Thyroid gland (tissue), 4 donors: ENCODE data around the gene FAM3A. TPM values are rescaled to one million over a fixed set of nuclear protein-coding genes. Genes with fewer than 3 reads are reported as not detected.

Source experiments
- DNase-seq, 2 donors: peaks; one replicate each; pipeline ENCODE4 v3.0.0-alpha.2; 2019
- H3K27ac ChIP-seq, 3 donors: fragments of 200-600 bp; sonication (generic); 1 replicate in 2 of 3; 2 replicates in 1 of 3; pipeline ENCODE4 v1.5.1; 2016 to 2019; ENCODE audit warnings: mild to moderate bottlenecking in 1 of 3, moderate library complexity in 1 of 3
- H3K27me3 ChIP-seq: fragments of 200-600 bp; sonication (generic); one replicate; pipeline ENCODE4 v1.5.1; 2019
- H3K36me3 ChIP-seq, 2 donors: fragments of 200-600 bp; sonication (generic); one replicate each; pipeline ENCODE4 v1.5.1; 2016 to 2019
- H3K4me1 ChIP-seq, 2 donors: fragments of 200-600 bp; sonication (generic); one replicate each; pipeline ENCODE4 v1.5.1; 2017 to 2019
- H3K4me3 ChIP-seq, 3 donors: fragments of 200-600 bp; sonication (generic); replicated peaks in 1 of 3; 1 replicate in 2 of 3; 2 replicates in 1 of 3; pipeline ENCODE4 v1.5.1; 2016; ENCODE audit warnings: mild to moderate bottlenecking in 1 of 3
- H3K9me3 ChIP-seq: fragments of 200-600 bp; sonication (generic); one replicate; pipeline ENCODE4 v1.5.1; 2017
- POLR2A ChIP-seq, 2 donors: fragments of 450-650 bp; IDR thresholded peaks; one replicate each; pipeline ENCODE4 v1.6.1; 2017; ENCODE audit warnings: antibody characterized with exemption in 2 of 2, mild to moderate bottlenecking in 2 of 2, moderate library complexity in 1 of 2
- WGBS, 2 donors: methylation state at CpG; one replicate each; pipeline ENCODE4 v1.1.5; 2017; 5-methylcytosine and 5-hydroxymethylcytosine counted together
- intact Hi-C: fragments of 100-400 bp; cut with DNase I; formaldehyde crosslinking; loops from one replicate; pipeline ENCODE4 v1.15.1; 2023
- total RNA-seq, 4 donors: library from RNA; depleted of rRNA; stranded (reverse); fragments of >200 nt; gene quantifications; one replicate each; pipeline ENCODE4 v1.2.3, GENCODE V29; 2016
- TF ChIP-seq, protein P1 (sequence below), 6 experiments: fragments of 200-600 bp in 3 of 6; fragments of 450-650 bp in 3 of 6; sonication (generic) in 3 of 6; IDR thresholded peaks; one replicate each; pipeline ENCODE4 v1.5.1; 2016 to 2019; ENCODE audit warnings: antibody characterized with exemption in 6 of 6, mild to moderate bottlenecking in 2 of 6, inconsistent platforms in 1 of 6, moderate library complexity in 1 of 6

The FAM3A gene
- total RNA-seq, 4 donors from 2014 or later: 56.3 to 67.7 (median 65.3) TPM

DNA sequence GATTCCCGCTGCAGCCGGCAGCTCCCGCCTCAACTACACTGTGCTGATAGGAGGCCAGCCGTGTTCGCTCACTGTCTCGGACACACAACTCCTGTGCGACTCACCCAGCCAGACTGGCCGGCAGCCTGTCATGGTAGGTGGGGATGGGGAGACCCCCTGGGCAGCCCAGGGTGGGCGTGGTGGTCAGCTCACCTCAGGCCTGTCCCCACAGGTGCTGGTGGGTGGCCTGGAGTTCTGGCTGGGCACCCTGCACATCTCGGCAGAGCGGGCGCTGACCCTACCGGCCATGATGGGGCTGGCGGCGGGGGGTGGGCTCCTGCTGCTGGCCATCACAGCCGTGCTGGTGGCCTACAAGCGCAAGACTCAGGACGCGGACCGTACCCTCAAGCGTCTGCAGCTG, 48.5 kb downstream of the FAM3A start:
- Histone ChIP-seq H3K27ac (no peak overlapping the region), H3K4me1 (no peaks in the 10 kb centered on the region), H3K27me3 (no peaks in the 10 kb centered on the region), H3K4me3 (no peak overlapping the region), H3K36me3 (peaks cover 0 to 6% of the 10 kb centered on the region in 2 donors), H3K9me3 (no peaks in the 10 kb centered on the region)
- no peak for DNase-seq
- TF ChIP-seq, protein P1, sequence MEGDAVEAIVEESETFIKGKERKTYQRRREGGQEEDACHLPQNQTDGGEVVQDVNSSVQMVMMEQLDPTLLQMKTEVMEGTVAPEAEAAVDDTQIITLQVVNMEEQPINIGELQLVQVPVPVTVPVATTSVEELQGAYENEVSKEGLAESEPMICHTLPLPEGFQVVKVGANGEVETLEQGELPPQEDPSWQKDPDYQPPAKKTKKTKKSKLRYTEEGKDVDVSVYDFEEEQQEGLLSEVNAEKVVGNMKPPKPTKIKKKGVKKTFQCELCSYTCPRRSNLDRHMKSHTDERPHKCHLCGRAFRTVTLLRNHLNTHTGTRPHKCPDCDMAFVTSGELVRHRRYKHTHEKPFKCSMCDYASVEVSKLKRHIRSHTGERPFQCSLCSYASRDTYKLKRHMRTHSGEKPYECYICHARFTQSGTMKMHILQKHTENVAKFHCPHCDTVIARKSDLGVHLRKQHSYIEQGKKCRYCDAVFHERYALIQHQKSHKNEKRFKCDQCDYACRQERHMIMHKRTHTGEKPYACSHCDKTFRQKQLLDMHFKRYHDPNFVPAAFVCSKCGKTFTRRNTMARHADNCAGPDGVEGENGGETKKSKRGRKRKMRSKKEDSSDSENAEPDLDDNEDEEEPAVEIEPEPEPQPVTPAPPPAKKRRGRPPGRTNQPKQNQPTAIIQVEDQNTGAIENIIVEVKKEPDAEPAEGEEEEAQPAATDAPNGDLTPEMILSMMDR (IDR thresholded peaks at IDR 0.05): no peak
- no peak for TF ChIP-seq POLR2A (IDR thresholded peaks at IDR 0.05)
- WGBS, 2 donors: 80% methylated on average over 1 of the region's 21 CpGs; no CpG with 5 or more reads in 1 of the 2 donors
- intact Hi-C loops: no loop called here

DNA sequence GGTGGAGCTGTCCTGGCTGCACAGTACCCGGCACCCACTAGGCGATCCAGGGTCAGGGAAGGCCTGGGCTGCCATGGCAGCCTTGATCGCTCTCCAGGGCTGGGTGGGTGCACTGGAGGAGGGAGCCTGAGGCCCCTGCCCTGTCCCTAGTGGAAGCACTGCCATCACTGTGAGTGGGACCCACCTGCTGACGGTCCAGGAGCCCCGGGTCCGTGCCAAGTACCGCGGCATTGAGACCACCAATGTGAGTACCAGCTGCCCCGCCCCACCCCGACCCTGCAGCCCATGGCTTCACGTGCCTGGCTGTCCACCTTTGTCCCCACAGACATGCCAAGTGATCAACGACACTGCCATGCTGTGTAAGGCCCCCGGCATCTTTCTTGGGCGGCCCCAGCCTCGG, 49.1 kb downstream of the FAM3A start:
- no peaks in the 10 kb centered on the region for H3K9me3 ChIP-seq
- no peak overlapping the region for H3K4me3 ChIP-seq
- intact Hi-C loops: no loop called here
- TF ChIP-seq, protein P1 (IDR thresholded peaks at IDR 0.05): no peak
- TF ChIP-seq POLR2A (IDR thresholded peaks at IDR 0.05): no peak
- H3K27me3 ChIP-seq: no peaks in the 10 kb centered on the region
- WGBS, 2 donors: 95% methylated on average over 9 of the region's 15 CpGs; no CpG with 5 or more reads in 1 of the 2 donors
- no peaks in the 10 kb centered on the region for H3K4me1 ChIP-seq
- no peak overlapping the region for H3K27ac ChIP-seq
- DNase-seq: no peak
- H3K36me3 ChIP-seq: peaks cover 0 to 6% of the 10 kb centered on the region in 2 donors

DNA sequence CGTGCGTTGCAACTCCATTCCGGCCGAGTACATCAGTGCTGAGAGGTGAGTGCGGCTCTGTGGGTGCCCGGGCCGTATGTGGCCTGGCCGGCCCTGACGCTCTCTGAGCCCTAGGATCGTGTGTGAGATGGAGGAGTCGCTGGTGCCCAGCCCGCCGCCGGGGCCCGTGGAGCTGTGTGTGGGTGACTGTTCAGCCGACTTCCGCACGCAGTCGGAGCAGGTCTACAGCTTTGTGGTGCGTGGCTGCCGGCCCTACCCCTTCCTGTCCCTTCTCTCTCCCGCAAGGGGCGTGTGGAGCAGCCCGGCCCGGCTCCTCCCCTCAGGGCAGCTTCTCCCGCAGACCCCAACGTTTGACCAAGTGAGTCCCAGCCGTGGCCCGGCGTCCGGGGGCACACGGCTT, 50.0 kb downstream of the FAM3A start:
- WGBS, 2 donors: 90 to 100% methylated on average over 2 to 5 of the region's 32 CpGs
- peaks cover 0 to 6% of the 10 kb centered on the region in 2 donors for H3K36me3 ChIP-seq
- no peak for TF ChIP-seq POLR2A (IDR thresholded peaks at IDR 0.05)
- TF ChIP-seq, protein P1 (IDR thresholded peaks at IDR 0.05): no peak
- no peak overlapping the region for H3K4me3 ChIP-seq
- no peak for DNase-seq
- no peaks in the 10 kb centered on the region for H3K27me3 ChIP-seq
- intact Hi-C loops: no loop called here
- H3K9me3 ChIP-seq: no peaks in the 10 kb centered on the region
- no peak overlapping the region for H3K27ac ChIP-seq
- no peaks in the 10 kb centered on the region for H3K4me1 ChIP-seq

DNA sequence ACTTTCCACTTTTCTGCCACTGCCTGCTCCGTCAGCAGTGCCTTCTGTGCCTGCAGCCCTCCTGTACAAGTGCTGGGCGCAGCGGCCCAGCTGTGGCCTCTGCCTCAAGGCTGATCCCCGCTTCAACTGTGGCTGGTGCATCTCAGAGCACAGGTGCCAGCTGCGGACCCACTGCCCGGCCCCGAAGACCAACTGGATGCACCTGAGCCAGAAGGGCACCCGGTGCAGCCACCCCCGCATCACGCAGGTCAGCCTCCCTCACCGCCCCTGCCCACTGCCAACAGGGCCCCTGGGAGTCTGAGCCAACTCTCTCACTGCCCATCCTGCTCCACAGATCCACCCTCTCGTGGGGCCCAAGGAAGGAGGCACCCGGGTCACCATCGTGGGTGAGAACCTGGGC, 50.4 kb downstream of the FAM3A start:
- intact Hi-C loops: no loop called here
- TF ChIP-seq POLR2A (IDR thresholded peaks at IDR 0.05): no peak
- TF ChIP-seq, protein P1 (IDR thresholded peaks at IDR 0.05): no peak
- H3K4me1 ChIP-seq: no peaks in the 10 kb centered on the region
- H3K9me3 ChIP-seq: no peaks in the 10 kb centered on the region
- H3K4me3 ChIP-seq: no peak overlapping the region
- DNase-seq: no peak
- H3K27ac ChIP-seq: no peak overlapping the region
- WGBS, 2 donors: no CpG with 5 or more reads among the region's 14 CpGs
- H3K27me3 ChIP-seq: no peaks in the 10 kb centered on the region
- peaks cover 0 to 6% of the 10 kb centered on the region in 2 donors for H3K36me3 ChIP-seq

DNA sequence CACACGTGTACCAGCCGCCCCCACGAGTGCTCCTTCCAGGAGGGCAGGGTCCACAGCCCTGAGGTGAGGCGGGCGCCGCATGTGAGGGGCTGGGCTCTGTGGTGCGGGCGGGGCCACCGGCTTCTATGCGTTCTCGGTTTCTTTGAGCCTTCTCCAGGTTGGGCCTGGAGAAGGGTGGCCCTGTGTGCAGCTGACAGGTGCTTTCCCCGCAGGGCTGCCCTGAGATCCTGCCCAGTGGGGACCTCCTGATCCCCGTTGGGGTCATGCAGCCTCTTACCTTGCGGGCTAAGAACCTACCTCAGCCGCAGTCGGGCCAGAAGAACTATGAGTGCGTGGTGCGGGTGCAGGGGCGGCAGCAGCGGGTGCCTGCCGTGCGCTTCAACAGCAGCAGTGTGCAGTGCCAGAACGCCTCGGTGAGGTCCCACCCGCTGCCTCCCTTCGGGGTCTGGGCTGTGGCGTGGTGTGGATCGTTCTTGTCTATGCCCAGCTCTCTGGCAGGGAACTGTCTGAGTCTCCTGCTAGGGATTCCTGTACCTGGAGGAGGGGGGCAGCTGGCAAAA, 51.1 kb downstream of the FAM3A start:
- Histone ChIP-seq H3K4me3 (no peak overlapping the region), H3K9me3 (no peaks in the 10 kb centered on the region), H3K4me1 (no peaks in the 10 kb centered on the region), H3K36me3 (peaks cover 0 to 6% of the 10 kb centered on the region in 2 donors), H3K27me3 (no peaks in the 10 kb centered on the region), H3K27ac (no peak overlapping the region)
- no peak for DNase-seq
- TF ChIP-seq, protein P1 (IDR thresholded peaks at IDR 0.05): no peak
- TF ChIP-seq POLR2A (IDR thresholded peaks at IDR 0.05): no peak
- WGBS, 2 donors: no CpG with 5 or more reads among the region's 28 CpGs
- intact Hi-C loops: no loop called here
